GM18951 (cell line): ENCODE results near the gene BMPR1A.

Source experiments
- POLR2A ChIP-seq: IDR thresholded peaks from 4 replicates; pipeline ENCODE4 v1.6.1; 2011; ENCODE audit warnings: mild to moderate bottlenecking; ENCODE audit not compliant: insufficient read length, insufficient read depth; ENCODE audit errors: extremely low read depth
- in situ Hi-C: fragments of 300-500 bp; cut with MboI; formaldehyde crosslinking; loops from one replicate; pipeline ENCODE4 v1.12.0; 2022; ENCODE audit warnings: low sequenced_read_pairs, mixed read lengths, inconsistent platforms; ENCODE audit not compliant: unreplicated experiment

BMPR1A gene

DNA sequence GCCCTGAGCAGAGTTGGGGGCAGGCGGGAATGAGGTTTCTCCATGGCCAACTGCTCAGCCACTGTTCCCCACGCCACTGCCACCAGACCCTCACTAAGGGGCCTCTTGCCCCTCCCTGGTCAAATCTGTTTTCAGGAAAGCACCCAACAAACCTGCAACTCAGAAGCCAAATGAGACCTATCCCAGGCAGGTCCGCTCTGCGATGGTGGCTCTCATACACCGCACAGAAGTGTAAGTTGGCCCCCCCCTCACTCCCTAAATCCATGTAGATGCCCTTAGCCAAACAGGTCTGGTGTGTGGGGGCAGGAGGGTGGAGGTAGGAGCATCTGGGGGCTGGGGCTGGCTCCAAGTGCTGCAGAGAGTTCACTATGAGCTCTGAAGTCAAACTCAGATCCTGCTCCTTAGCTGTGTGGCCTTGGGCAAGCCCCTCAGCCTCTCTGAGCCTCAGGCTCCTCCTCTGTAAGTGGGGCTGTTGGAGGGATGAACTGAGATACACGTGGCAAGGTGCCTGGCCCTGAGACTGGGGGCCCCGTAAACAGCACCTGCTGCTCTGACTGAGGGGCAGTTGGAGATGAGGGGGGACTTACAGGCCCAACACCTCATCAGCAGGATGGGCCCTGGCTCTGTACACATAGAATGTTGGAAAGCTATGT is 199.9 kb downstream of the BMPR1A start:
- no peak for TF ChIP-seq POLR2A
- in situ Hi-C loops, result no loop called here

DNA sequence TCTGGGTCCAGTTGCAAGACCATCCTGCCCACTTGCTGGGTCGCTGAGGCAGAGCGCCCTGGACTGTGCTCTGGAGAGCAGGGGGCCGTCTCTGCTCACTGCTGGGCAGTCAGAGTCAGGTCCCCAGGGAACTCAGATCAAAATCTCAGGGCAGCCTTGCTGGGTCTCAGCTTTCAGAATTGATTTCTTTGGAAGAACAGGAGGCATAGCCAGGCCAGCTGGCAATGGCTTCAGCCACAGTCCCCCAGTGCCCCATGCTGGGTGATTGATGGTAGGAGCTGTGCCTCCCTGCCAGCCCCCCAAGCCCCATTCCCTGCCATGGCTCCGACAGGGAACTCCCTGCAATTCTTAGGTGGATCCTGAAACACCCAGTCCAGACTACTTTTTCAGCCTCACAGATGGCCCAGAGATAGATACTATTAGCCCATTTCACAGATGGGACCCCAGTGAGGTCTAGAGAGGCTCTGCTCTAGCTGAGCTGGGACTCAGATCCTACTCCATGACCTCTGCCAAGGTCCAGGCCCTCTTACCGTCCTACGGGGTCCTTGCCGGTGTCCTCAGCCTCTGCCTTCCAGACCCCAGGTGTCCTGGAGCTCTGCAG is 200.5 kb downstream of the BMPR1A start:
- in situ Hi-C loops, result no loop called here
- no peak for TF ChIP-seq POLR2A

DNA sequence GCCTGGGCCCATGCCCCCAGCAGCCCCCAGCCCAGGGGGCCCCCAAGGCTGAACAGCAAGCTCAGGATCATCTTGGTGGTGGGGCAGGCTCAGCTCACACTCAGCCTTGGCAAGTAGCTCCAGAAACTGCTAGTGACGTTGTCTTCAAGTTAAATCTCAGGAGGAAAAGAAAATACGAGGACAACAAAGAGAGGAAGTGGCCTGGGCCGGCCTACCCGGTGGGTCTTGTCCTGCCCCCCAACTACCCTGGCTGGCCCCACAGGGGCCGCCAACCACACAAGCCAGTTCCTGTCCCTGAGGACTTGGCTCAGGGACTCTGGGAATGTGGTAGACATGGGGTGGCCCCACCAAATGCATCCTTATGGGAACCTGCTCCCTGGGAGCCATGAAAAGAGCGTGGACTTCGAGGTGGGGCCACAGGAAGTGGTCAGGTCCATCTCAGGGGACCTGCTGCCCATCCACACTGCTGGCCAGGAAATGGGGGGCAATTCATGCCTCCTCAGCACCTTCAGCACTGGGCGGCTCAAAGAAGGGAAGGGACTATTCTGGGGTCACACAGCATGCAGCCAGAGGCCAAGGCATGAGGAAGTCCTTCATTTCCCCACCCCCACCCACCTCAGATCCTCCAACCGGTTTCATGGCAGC is 201.2 kb downstream of the BMPR1A start, which contains the start of gene MMRN2:
Gene MMRN2, minus strand, starts transcription at position 145 of the 645 bp plus-strand sequence. Its CDS starts 74 bp downstream, at position 71.
- in situ Hi-C loops, result no loop called here
- TF ChIP-seq POLR2A, result no peak

DNA sequence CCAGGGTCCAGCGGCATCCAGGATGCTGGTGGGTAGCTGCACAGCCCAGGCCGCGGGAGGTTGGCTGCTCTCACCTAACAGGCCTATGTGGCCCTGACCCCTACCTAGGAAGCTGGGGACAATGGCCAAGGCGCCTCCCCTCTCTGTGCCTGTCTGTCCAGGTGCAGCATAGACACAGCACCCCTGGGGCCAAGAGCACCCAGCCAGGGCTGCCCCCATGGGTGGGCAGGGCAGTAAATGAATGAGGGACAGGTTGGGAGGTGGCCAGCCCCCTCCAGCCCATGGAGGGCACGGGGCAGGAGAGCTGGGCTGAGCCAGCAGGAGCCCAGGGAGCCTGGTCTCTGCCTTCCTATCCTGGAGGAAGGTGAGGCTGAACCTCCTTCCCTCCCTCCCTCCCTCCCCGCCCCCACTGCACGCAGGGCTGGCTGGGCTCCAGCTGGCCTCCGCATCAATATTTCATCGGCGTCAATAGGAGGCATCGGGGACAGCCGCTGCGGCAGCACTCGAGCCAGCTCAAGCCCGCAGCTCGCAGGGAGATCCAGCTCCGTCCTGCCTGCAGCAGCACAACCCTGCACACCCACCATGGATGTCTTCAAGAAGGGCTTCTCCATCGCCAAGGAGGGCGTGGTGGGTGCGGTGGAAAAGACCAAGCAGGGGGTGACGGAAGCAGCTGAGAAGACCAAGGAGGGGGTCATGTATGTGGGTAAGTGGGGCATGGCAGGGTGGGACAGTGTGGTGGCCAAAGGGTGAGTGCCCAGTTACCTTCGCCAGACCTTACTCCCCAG is 201.9 kb downstream of the BMPR1A start, which contains the start of gene SNCG:
Gene SNCG, plus strand, starts transcription at position 484 of the 785 bp plus-strand sequence. Its CDS starts 99 bp downstream, at position 583.
- TF ChIP-seq POLR2A, result no peak
- in situ Hi-C loops, result no loop called here

DNA sequence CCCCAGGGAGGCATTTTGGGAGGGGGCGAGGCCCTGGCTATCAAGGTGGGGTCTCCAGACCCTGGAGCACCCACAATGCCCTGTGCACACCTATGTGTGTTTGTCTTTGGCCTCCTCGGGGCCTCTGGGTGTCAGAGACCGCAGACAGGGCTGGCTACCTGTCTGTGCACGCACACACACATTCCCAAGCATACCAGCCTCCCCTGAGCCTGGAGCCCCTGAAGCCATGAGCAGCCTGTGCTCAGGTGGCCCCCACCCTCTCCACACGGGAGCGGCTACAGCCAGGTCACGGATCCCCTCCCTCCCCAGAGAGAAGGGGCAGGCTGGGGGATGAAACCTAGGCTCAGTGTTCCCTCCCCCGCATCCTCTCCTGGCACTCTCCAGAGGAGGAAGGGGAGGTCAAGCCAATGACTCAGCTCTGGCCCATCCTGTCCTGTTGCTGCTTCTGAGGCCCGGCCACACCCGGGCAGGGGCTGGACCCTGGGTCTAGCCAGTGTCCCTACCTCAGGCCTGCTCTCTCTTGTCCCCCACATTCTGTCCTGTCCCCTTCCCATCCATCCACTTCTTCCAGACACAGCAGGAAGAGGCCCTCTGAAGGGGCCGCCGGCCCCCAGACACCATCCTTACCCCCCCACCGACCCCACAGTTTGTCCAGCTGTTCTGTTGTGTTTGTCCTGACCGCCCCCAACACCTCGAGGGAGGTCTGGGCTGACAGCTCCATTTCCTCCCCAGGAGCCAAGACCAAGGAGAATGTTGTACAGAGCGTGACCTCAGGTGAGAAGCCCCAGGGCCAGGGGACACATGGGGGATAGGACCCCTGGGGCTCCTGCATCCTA is 202.7 kb downstream of the BMPR1A start:
- TF ChIP-seq POLR2A, result no peak
- in situ Hi-C loops, result no loop called here

DNA sequence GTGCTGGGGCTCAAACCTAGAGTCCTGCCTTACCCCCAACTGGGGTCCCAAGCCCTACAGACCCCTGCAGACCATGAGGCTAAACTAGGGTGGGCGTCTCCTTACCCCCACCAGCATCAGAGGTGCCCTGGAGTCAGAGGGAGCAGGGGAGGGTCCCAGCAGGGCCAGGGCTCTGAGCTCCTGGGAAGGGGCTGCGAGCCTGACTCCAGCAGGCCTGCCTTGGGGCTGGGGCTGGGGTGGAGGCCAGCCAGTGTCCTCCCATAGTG is 203.3 kb downstream of the BMPR1A start:
- no peak for TF ChIP-seq POLR2A
- in situ Hi-C loops, result no loop called here

DNA sequence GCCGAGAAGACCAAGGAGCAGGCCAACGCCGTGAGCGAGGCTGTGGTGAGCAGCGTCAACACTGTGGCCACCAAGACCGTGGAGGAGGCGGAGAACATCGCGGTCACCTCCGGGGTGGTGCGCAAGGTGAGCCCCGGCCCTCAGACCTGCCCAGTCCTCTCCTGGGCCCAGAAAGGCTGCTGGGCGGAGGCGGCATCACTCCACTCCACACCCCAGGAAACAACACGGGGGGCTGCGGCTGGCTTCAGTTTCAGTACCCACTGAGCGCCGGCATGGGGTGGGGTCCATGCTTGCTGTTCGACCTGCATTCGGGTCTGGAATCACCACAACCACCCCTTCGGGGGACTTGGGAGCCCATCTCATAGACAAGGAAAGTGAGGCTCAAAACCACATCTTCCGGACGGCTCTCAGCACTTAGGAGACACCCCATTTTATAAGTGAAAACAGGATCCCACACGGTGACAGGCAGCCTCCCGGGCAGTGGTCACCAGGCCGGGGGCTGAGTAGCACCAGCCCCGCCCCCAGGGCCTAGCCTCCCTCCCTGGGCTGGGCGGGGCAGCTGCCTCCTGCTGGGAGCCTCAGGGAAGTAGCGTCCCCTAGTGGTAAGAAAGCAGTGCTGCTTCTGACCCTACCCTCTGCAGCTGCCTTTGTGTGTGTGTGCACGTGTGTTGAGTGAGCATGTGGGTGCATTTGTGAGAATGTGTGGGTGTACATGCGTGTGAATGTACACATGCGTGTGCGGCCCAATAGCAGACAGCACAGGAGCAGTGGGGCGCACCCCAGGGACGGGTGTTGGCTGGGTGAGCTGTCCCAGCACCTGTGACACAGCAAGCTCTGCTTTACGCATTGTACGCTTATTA is 203.8 kb downstream of the BMPR1A start:
- no peak for TF ChIP-seq POLR2A
- in situ Hi-C loops, result no loop called here

DNA sequence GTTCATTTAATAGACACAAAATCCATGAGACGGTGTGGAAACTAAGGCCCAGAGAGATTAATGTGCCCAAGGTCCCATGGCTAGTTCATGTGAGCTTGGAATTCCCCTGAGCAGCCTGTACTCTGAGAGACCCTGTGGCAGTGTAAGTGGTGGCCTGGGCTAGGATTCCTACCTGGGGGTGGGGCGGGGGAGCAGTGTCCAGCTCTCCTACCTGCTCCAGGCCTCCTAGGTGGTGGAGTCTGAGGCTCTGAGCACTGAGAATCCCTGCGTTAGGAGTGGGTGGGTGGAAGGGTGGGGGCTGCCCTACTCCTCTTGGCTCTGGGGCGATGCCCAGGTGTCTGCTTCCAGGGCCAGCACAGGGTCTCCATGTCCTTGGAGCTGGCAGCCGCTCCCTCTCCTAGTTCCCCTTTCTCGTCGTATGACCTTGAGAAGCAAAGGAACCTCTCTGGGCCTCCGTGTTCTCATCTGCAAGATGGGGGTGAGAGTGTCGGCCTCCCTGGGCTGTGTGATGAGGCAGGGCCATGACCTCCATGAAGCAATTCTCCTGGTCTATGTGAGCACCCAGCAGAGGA is 204.5 kb downstream of the BMPR1A start:
- TF ChIP-seq POLR2A, result no peak
- in situ Hi-C loops, result no loop called here

DNA sequence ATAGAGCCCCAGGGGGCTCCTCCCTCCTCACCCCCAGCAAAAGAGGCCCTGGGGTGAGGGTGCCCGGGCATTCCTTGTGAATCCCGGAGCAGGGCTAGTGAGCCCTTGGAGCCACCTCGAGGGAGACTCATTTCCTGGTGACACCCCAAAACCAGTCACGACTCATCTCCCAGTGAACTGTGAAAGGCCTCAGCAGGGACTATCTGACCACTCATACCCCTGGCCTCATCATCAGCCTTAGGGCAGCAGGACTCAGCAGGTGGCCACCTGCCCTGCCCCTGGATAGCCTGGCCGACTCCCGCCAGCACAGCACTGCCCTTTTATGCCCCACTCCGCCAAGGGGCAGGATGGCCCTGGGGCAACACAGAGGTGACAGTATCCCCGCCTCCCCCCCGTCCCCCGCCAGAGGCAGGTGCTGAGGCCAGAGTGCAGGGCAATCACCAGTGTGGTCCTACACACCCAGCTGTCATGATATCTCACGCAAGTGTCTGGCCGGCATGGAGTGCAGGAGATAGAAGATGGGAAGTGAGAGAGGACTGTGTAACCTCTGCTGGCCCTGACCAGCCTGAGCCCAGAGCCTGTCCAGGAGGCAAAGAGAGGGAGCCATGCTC is 205.2 kb downstream of the BMPR1A start:
- in situ Hi-C loops, result no loop called here
- TF ChIP-seq POLR2A, result no peak

DNA sequence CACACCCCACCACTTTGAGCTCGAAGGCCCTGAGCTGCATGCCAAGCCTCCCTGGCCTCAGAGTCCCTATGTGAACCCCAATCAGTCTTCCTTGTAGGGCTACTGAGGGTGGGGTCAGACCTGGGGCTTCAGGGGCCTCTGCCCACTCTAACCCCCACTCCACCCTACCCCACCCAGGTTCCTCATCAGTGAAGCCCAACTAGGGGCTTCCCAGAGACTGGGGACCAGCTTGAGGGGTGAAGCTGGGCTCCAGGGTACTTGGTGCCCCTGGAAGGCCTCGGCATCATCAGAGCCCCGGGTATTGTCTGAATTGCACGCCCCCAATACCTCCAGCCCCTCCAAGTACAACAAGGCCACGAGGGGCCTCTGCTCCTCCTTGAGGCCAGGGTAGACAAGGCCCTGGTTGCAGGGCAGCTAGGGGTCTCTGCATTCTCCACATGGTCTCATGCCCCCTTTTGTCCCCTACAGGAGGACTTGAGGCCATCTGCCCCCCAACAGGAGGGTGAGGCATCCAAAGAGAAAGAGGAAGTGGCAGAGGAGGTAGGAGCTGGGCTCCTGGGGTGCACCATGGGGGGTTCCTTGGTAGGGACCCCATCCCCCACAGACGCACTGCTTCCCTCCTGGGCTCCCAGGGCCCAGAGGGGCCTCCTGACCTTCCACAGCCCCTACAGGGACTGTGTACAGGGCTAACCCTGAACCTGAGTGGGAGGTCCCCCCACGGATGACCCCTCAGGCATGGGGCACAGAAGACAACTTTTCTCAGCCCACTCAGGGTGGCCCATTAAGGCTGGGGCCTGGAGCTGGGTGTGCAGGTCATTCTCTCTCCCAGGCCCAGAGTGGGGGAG is 205.9 kb downstream of the BMPR1A start:
- TF ChIP-seq POLR2A, result no peak
- in situ Hi-C loops, result no loop called here

DNA sequence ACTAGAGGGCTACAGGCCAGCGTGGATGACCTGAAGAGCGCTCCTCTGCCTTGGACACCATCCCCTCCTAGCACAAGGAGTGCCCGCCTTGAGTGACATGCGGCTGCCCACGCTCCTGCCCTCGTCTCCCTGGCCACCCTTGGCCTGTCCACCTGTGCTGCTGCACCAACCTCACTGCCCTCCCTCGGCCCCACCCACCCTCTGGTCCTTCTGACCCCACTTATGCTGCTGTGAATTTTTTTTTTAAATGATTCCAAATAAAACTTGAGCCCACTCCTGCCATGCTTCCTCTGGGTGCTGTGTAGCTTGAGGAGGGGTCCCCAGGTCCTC is 206.5 kb downstream of the BMPR1A start:
- in situ Hi-C loops, result no loop called here
- TF ChIP-seq POLR2A, result no peak
